K562 (cell line): Measurements from ENCODE around the gene ABCB7. TPM values are rescaled to one million over a fixed set of nuclear protein-coding genes. Genes with fewer than 3 reads are reported as not detected.

Experiments
- ATAC-seq: fragments of 200-7000 bp; cut with Tn5 transposase; 3 replicates; pipeline ENCODE4 v1.9.1; 2020; ENCODE audit warnings: moderate library complexity
- BruUV-seq: library from RNA; stranded (reverse); fragments of 400-500 nt; replicated peaks from 2 replicates; lab custom pipeline; 2021; lab: Mats Ljungman, UMichigan
- CTCF ChIA-PET: fragments of 300-600 bp; formaldehyde crosslinking; extraction: SDS; loops from one replicate; lab custom pipeline; 2021; ENCODE audit warnings: low intra/inter-chr PET ratio; lab: Yijun Ruan, JAX
- POLR2A ChIA-PET: fragments of 300-600, 350-650 bp; sonication (Branson Sonifier 250); formaldehyde crosslinking; extraction: SDS; loops from one replicate; lab custom pipeline; 2021; ENCODE audit warnings: antibody characterized with exemption, inconsistent platforms; lab: Yijun Ruan, JAX
- DNase-seq, 4 experiments: peaks; one replicate each; pipeline versions ENCODE4 v3.0.0 to v3.0.0-alpha.2; 2011 to 2018; ENCODE audit warnings: low spot score in 3 of 4, mixed read lengths in 3 of 4; ENCODE audit errors: extremely low read depth in 1 of 4
- FAIRE-seq: peaks from 2 replicates; lab custom pipeline; 2011; peaks lifted over from hg19 to GRCh38; lab: Jason Lieb, UNC
- H2AFZ ChIP-seq: 2 replicates; pipeline ENCODE4 v1.6.0; 2011; ENCODE audit warnings: low read depth, low read length, control low read depth, inconsistent platforms
- H3K27ac ChIP-seq: fragments of 200-600 bp; 3 replicates; pipeline ENCODE4 v1.8.0; 2011; ENCODE audit warnings: low read depth, mild to moderate bottlenecking, control low read depth, inconsistent platforms, low read length, moderate library complexity, mixed read lengths; ENCODE audit errors: extremely low read depth
- H3K27me3 ChIP-seq, 2 experiments: fragments of 300-600 bp in 1 of 2; 2 replicates in 1 of 2; 3 replicates in 1 of 2; pipeline versions ENCODE4 v1.6.0 to v1.8.0; 2011; ENCODE audit warnings: inconsistent platforms in 2 of 2, low read length in 2 of 2, mild to moderate bottlenecking in 1 of 2, mixed read lengths in 1 of 2, moderate library complexity in 1 of 2; ENCODE audit not compliant: control insufficient read depth in 2 of 2, insufficient read depth in 2 of 2
- H3K36me3 ChIP-seq: fragments of 300-600 bp; 3 replicates; pipeline ENCODE4 v1.8.0; 2011; ENCODE audit warnings: mild to moderate bottlenecking, low read length, inconsistent platforms; ENCODE audit not compliant: control insufficient read depth, insufficient read depth
- H3K4me1 ChIP-seq, 2 experiments: fragments of 200-600 bp in 1 of 2; replicated peaks in 1 of 2; 2 replicates in 1 of 2; 3 replicates in 1 of 2; pipeline versions ENCODE4 v1.5.1 to v1.8.0; 2011; ENCODE audit warnings: inconsistent platforms in 2 of 2, low read length in 2 of 2, mild to moderate bottlenecking in 1 of 2, mixed read lengths in 1 of 2, moderate library complexity in 1 of 2; ENCODE audit not compliant: control insufficient read depth in 2 of 2, insufficient read depth in 2 of 2
- H3K4me2 ChIP-seq: 2 replicates; pipeline ENCODE4 v1.6.1; 2011; ENCODE audit warnings: low read length, control low read depth, inconsistent platforms, mixed read lengths; ENCODE audit not compliant: insufficient read depth
- H3K4me3 ChIP-seq: fragments of 200-600 bp; sonication (generic), shearing (Covaris generic); 2 replicates; pipeline ENCODE4 v1.5.1; 2016; ENCODE audit warnings: control low read depth, inconsistent platforms
- H3K79me2 ChIP-seq: fragments of 200-600 bp; 3 replicates; pipeline ENCODE4 v1.8.0; 2011; ENCODE audit warnings: low read length, inconsistent platforms; ENCODE audit not compliant: control insufficient read depth, insufficient read depth
- H3K9ac ChIP-seq, 2 experiments: 2 replicates each; pipeline versions ENCODE4 v1.6.0 to v1.6.1; 2011; ENCODE audit warnings: low read depth in 2 of 2, low read length in 2 of 2, control low read depth in 1 of 2, inconsistent platforms in 1 of 2, mild to moderate bottlenecking in 1 of 2, mixed read lengths in 1 of 2; ENCODE audit not compliant: insufficient read depth in 1 of 2
- H3K9me1 ChIP-seq: one replicate; pipeline ENCODE4 v1.6.0; 2011; ENCODE audit warnings: inconsistent platforms, mild to moderate bottlenecking, low read length, moderate library complexity; ENCODE audit not compliant: control insufficient read depth, insufficient read depth
- H3K9me3 ChIP-seq: replicated peaks from 2 replicates; pipeline ENCODE4 v1.5.1; 2011; ENCODE audit warnings: low read depth, low read length, inconsistent platforms; ENCODE audit not compliant: control insufficient read depth, insufficient read depth
- H4K20me1 ChIP-seq: replicated peaks from 2 replicates; pipeline ENCODE4 v1.6.1; 2011; ENCODE audit warnings: low read length, inconsistent platforms, mixed read lengths; ENCODE audit not compliant: control insufficient read depth, insufficient read depth
- BCOR ChIP-seq: fragments of 450-650 bp; IDR thresholded peaks from 2 replicates; pipeline ENCODE4 v1.6.1; 2016
- CEBPB ChIP-seq: fragments of 450-650 bp; IDR thresholded peaks from 2 replicates; pipeline ENCODE4 v1.6.1; 2016; ENCODE audit warnings: missing genetic modification characterization, missing compliant biosample characterization
- FOXJ2 ChIP-seq: fragments of 200-800 bp; sonication (Bioruptor generic); IDR thresholded peaks from 2 replicates; pipeline ENCODE4 v1.6.1; 2016; ENCODE audit warnings: missing genetic modification characterization, missing compliant biosample characterization
- GABPA ChIP-seq: fragments of 200-800 bp; sonication (Bioruptor generic); conservative IDR thresholded peaks from 2 replicates; pipeline ENCODE4 v1.6.1; 2016; ENCODE audit warnings: low read depth, missing genetic modification characterization, missing compliant biosample characterization
- MECOM ChIP-seq: fragments of 250-450 bp; sonication (Bioruptor Pico); IDR thresholded peaks from 2 replicates; pipeline ENCODE4 v1.8.0; 2022; ENCODE audit warnings: inconsistent platforms
- NR2C2 ChIP-seq, 2 experiments: fragments of 200-800 bp in 1 of 2; sonication (Bioruptor generic) in 1 of 2; sonication (generic) in 1 of 2; formaldehyde crosslinking in 1 of 2; IDR thresholded peaks; 2 replicates each; pipeline versions ENCODE4 v1.6.1 to v1.8.0; 2016 to 2022; ENCODE audit warnings: mild to moderate bottlenecking in 1 of 2, missing compliant biosample characterization in 1 of 2, missing genetic modification characterization in 1 of 2, missing genetic modification reagents in 1 of 2
- OTX1 ChIP-seq: fragments of 450-650 bp; formaldehyde crosslinking; IDR thresholded peaks from 2 replicates; pipeline ENCODE4 v1.4.0; 2022; ENCODE audit warnings: mild to moderate bottlenecking
- PPARD ChIP-seq: fragments of 250-450 bp; sonication (Bioruptor Pico); IDR thresholded peaks from 2 replicates; pipeline ENCODE4 v1.8.0; 2022; ENCODE audit warnings: inconsistent platforms, mild to moderate bottlenecking, moderate library complexity
- RBM25 ChIP-seq: fragments of 200-400 bp; formaldehyde crosslinking; IDR thresholded peaks from 2 replicates; pipeline ENCODE4 v1.6.1; 2018; ENCODE audit warnings: low read length, low read depth, moderate library complexity; ENCODE audit not compliant: severe bottlenecking
- RNF2 ChIP-seq: sonication (generic); IDR thresholded peaks from 2 replicates; pipeline ENCODE4 v1.6.1; 2016
- SUPT5H ChIP-seq: fragments of 450-650 bp; IDR thresholded peaks from 2 replicates; pipeline ENCODE4 v1.6.1; 2016
- ZNF12 ChIP-seq: sonication (generic); formaldehyde crosslinking; IDR thresholded peaks from 2 replicates; pipeline ENCODE4 v1.4.0; 2020; ENCODE audit warnings: mild to moderate bottlenecking, missing genetic modification reagents
- ZNF707 ChIP-seq: fragments of 250-450 bp; sonication (Bioruptor Pico); conservative IDR thresholded peaks from 2 replicates; pipeline ENCODE4 v1.8.0; 2022; ENCODE audit warnings: inconsistent platforms, mild to moderate bottlenecking, moderate library complexity
- WGBS: fragments of 100-300 bp; shearing (Covaris generic); methylation state at CpG from one replicate; pipeline ENCODE4 v1.1.6; 2016; ENCODE audit warnings: low coverage, mixed read lengths; ENCODE audit not compliant: insufficient coverage; ENCODE audit errors: missing lambda C conversion rate; 5-methylcytosine and 5-hydroxymethylcytosine counted together
- in situ Hi-C: fragments of 300-500 bp; cut with MboI; formaldehyde crosslinking; loops from 4 replicates; pipeline ENCODE4 v1.15.0; 2018; ENCODE audit warnings: inconsistent platforms, mixed read lengths
- intact Hi-C: fragments of 100-400 bp; cut with micrococcal nuclease; formaldehyde crosslinking; loops from 2 replicates; pipeline ENCODE4 v1.14.2; 2022
- polyA plus RNA-seq, 8 experiments: library from polyadenylated mRNA; depleted of rRNA in 4 of 8; stranded (reverse) in 5 of 8; unstranded in 3 of 8; fragments of >200 nt; fragmentation: Nextera tagmentation in 2 of 8; fragmentation: Illumina TruSeq in 1 of 8; extraction: Ambion mirVana in 2 of 8; extraction: Trizol in 1 of 8; gene quantifications; 2 replicates each; pipeline versions ENCODE4 v1.2.1 to v1.2.3, GENCODE V29; 2011 to 2014; ENCODE audit warnings: inconsistent platforms in 1 of 8, missing spikeins in 1 of 8
- total RNA-seq, 7 experiments: library from RNA; depleted of rRNA in 6 of 7; stranded (reverse); fragments of >200 nt in 6 of 7; fragmentation: Illumina TruSeq in 2 of 7; extraction: Trizol in 2 of 7; gene quantifications; 2 replicates each; pipeline versions ENCODE4 v1.2.1 to v1.2.3, GENCODE V29; 2011 to 2021; ENCODE audit warnings: low replicate concordance in 1 of 7
- TF ChIP-seq, protein P1 (sequence below), 2 experiments: IDR thresholded peaks in 1 of 2; conservative IDR thresholded peaks in 1 of 2; 2 replicates each; pipeline ENCODE4 v1.6.1; 2016; ENCODE audit warnings: low read depth in 2 of 2, mild to moderate bottlenecking in 1 of 2, missing compliant biosample characterization in 1 of 2, missing genetic modification characterization in 1 of 2, moderate library complexity in 1 of 2

Gene ABCB7
- total and polyA plus RNA-seq, 9 of the 15 experiments (the other 6 are each of a cell fraction or from before 2014, with no cell fraction given), result 18.3 to 46.2 (median 24.2) TPM

DNA sequence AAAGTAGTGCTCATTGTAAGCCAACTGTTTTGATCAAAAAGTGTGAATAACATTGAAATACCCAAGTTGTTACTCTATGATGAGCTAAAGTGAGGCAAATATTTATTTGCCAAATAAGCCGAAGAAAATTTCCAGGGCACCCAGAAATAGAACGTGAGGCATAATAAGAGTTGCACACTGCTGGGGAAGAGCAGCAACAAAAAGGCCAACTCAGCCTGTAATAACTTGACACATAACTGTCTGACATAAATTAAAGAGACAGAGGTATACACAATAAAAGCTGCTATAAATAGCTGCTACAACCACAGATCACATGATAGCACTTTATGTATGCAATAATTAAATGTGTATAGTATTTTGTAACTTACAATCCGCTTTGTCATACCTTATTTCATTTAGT lies 2.0 kb upstream of the ABCB7 start:
- DNase-seq (no peak), ATAC-seq (no peak), FAIRE-seq (no peak)
- Histone ChIP-seq H3K9me1 (no peaks in the 10 kb centered on the region), H3K79me2 (peaks cover 28% of the 10 kb centered on the region), H3K27ac (no peak overlapping the region), H2AFZ (no peak overlapping the region), H4K20me1 (no peaks in the 10 kb centered on the region), H3K4me2 (no peak overlapping the region), H3K4me3 (no peak overlapping the region), H3K4me1 (peaks cover 0 to 3% of the 10 kb centered on the region in 2 experiments; a peak in 2 of 5 replicates), H3K27me3 (no peaks in the 10 kb centered on the region), H3K9me3 (no peaks in the 10 kb centered on the region), H3K36me3 (no peaks in the 10 kb centered on the region), H3K9ac (no peak overlapping the region)
- TF ChIP-seq OTX1 (CRISPR knock-in tag) (no peak), SUPT5H (no peak), BCOR (no peak), PPARD (CRISPR knock-in tag) (no peak), MECOM (CRISPR knock-in tag) (no peak)
- in situ Hi-C loops (no loop called here), intact Hi-C loops (no loop called here)
- BruUV-seq, result no TSS peak
- 37% methylated on average over 3 of the region's 3 CpGs for WGBS
- POLR2A ChIA-PET, result interaction anchor here (0.6 kb wide), 1 partner anchor 99 kb away, joined by 3 read pairs; no protein-coding TSS in a partner anchor
- CTCF ChIA-PET, result no interaction called here

DNA sequence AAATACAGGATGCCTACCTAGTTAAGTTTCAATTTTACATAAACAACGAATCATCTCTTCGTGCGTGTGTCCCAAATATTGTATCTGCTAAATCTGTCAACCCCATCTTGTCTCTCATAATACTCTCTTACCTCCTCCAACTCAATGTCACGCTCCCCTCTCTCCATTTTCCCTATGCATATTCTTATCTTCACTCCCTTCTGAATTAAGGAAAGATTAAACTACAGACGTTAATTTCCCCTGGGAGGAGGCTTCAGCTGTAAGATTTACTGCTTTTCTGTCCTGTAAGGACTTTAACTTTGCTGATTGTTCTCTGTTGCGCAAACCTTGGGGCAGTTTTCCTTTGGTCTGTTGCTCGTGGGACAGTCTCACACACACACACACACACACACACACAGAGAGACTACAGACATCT lies 455 bp upstream of the ABCB7 start:
- CTCF ChIA-PET, result no interaction called here
- no peak for FAIRE-seq
- H4K20me1 ChIP-seq, result no peaks in the 10 kb centered on the region
- no peaks in the 10 kb centered on the region for H3K36me3 ChIP-seq
- peaks cover 0 to 3% of the 10 kb centered on the region in 2 experiments; a peak in 2 of 5 replicates for H3K4me1 ChIP-seq
- H3K4me3 ChIP-seq, result peak overlapping the region; percentile 63
- no peak for ATAC-seq
- in situ Hi-C loops (no loop called here), intact Hi-C loops (no loop called here)
- H3K9me3 ChIP-seq, result no peaks in the 10 kb centered on the region
- H3K79me2 ChIP-seq, result peaks cover 34% of the 10 kb centered on the region
- H3K27ac ChIP-seq, result peak overlapping the region; percentile 85
- TSS peak; percentile 92 for BruUV-seq
- H3K9ac ChIP-seq, result peak overlapping the region in 1 of 2 experiments; percentile 85; a peak in 2 of 4 replicates
- peak overlapping the region; percentile 80 for H2AFZ ChIP-seq
- H3K9me1 ChIP-seq, result no peaks in the 10 kb centered on the region
- DNase-seq, result peak; percentile 6 to 15 (median 10)
- POLR2A ChIA-PET, result no interaction called here
- no peaks in the 10 kb centered on the region for H3K27me3 ChIP-seq
- 0% methylated on average over 2 of the region's 7 CpGs for WGBS
- peak overlapping the region; percentile 82 for H3K4me2 ChIP-seq
- TF ChIP-seq RBM25 (no peak), CEBPB (peak; percentile 82), GABPA (tag) (peak; percentile 58), FOXJ2 (tag) (0 out of 2 replicates have a peak, but pooled peaks have one; percentile 6), RNF2 (no peak), ZNF707 (CRISPR knock-in tag) (no peak), ZNF12 (no peak), NR2C2 (CRISPR knock-in tag; IDR thresholded peaks at IDR 0.05) (no peak), NR2C2 (tag; IDR thresholded peaks at IDR 0.05) (0 out of 2 replicates have a peak, but pooled peaks have one; percentile 3)
- TF ChIP-seq, protein P1, sequence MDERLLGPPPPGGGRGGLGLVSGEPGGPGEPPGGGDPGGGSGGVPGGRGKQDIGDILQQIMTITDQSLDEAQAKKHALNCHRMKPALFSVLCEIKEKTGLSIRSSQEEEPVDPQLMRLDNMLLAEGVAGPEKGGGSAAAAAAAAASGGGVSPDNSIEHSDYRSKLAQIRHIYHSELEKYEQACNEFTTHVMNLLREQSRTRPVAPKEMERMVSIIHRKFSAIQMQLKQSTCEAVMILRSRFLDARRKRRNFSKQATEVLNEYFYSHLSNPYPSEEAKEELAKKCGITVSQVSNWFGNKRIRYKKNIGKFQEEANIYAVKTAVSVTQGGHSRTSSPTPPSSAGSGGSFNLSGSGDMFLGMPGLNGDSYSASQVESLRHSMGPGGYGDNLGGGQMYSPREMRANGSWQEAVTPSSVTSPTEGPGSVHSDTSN (CRISPR knock-in tag; IDR thresholded peaks at IDR 0.05; ENCODE audit: low read depth), result no peak
- TF ChIP-seq, protein P1 (tag; conservative IDR thresholded peaks at IDR 0.05; ENCODE audit: low read depth), result peak; percentile 53; the same call in 1 of the 2 replicates
